ENCODE results near the gene HSD17B2.

The HSD17B2 gene

GRCh38 chr16:82083710-82084353, 48.8 kb downstream of the HSD17B2 start:
- no peaks in the 10 kb centered on the region for H3K4me1 ChIP-seq (ENCODE audit: control insufficient read depth in 5 of 5, insufficient read depth in 5 of 5, low read length in 5 of 5)

GRCh38 chr16:82085011-82085779, 50.1 kb downstream of the HSD17B2 start:
- H3K4me1 ChIP-seq (ENCODE audit: control insufficient read depth in 5 of 5, insufficient read depth in 5 of 5, low read length in 5 of 5) = no peaks in the 10 kb centered on the region
- no peak overlapping the region for H3K4me3 ChIP-seq (ENCODE audit: low read depth in 1 of 5, low read length in 5 of 5)
- H3K27me3 ChIP-seq (ENCODE audit: control insufficient read depth in 5 of 5, insufficient read depth in 4 of 5, low read length in 5 of 5) = peaks cover 0 to 5% (median 0%) of the 10 kb centered on the region in 5 donors
- no peak overlapping the region for H3K27ac ChIP-seq (ENCODE audit: low read depth, low read length)
- H3K9ac ChIP-seq (ENCODE audit: low read length in 5 of 5) = no peak overlapping the region
- H3K36me3 ChIP-seq (ENCODE audit: control insufficient read depth in 5 of 5, insufficient read depth in 5 of 5, low read length in 5 of 5) = no peaks in the 10 kb centered on the region
- H3K9me3 ChIP-seq (ENCODE audit: control insufficient read depth in 5 of 5, low read length in 5 of 5) = peaks cover 0 to 2% (median 0%) of the 10 kb centered on the region in 5 donors

More at GRCh38 chr16:82083710-82084353, 48.8 kb downstream of the HSD17B2 start:
- Histone ChIP-seq H3K27ac (ENCODE audit: low read depth, low read length) (no peak overlapping the region), H3K36me3 (ENCODE audit: control insufficient read depth in 5 of 5, insufficient read depth in 5 of 5, low read length in 5 of 5) (no peaks in the 10 kb centered on the region), H3K27me3 (ENCODE audit: control insufficient read depth in 5 of 5, insufficient read depth in 4 of 5, low read length in 5 of 5) (peaks cover 0 to 5% (median 0%) of the 10 kb centered on the region in 5 donors), H3K9ac (ENCODE audit: low read length in 5 of 5) (no peak overlapping the region), H3K4me3 (ENCODE audit: low read depth in 1 of 5, low read length in 5 of 5) (no peak overlapping the region), H3K9me3 (ENCODE audit: control insufficient read depth in 5 of 5, low read length in 5 of 5) (peaks cover 0 to 7% (median 3%) of the 10 kb centered on the region in 5 donors)

GRCh38 chr16:82088483-82088882, 53.4 kb downstream of the HSD17B2 start:
- Histone ChIP-seq H3K9ac (ENCODE audit: low read length in 5 of 5) (no peak overlapping the region), H3K36me3 (ENCODE audit: control insufficient read depth in 5 of 5, insufficient read depth in 5 of 5, low read length in 5 of 5) (no peaks in the 10 kb centered on the region), H3K27me3 (ENCODE audit: control insufficient read depth in 5 of 5, insufficient read depth in 4 of 5, low read length in 5 of 5) (peaks cover 0 to 5% (median 0%) of the 10 kb centered on the region in 5 donors), H3K4me3 (ENCODE audit: low read depth in 1 of 5, low read length in 5 of 5) (no peak overlapping the region), H3K27ac (ENCODE audit: low read depth, low read length) (no peak overlapping the region), H3K9me3 (ENCODE audit: control insufficient read depth in 5 of 5, low read length in 5 of 5) (no peaks in the 10 kb centered on the region), H3K4me1 (ENCODE audit: control insufficient read depth in 5 of 5, insufficient read depth in 5 of 5, low read length in 5 of 5) (no peaks in the 10 kb centered on the region)

GRCh38 chr16:82091241-82091640, 56.2 kb downstream of the HSD17B2 start:
- no peaks in the 10 kb centered on the region for H3K36me3 ChIP-seq (ENCODE audit: control insufficient read depth in 5 of 5, insufficient read depth in 5 of 5, low read length in 5 of 5)
- no peaks in the 10 kb centered on the region for H3K9me3 ChIP-seq (ENCODE audit: control insufficient read depth in 5 of 5, low read length in 5 of 5)
- no peak overlapping the region for H3K9ac ChIP-seq (ENCODE audit: low read length in 5 of 5)
- no peaks in the 10 kb centered on the region for H3K4me1 ChIP-seq (ENCODE audit: control insufficient read depth in 5 of 5, insufficient read depth in 5 of 5, low read length in 5 of 5)
- no peak overlapping the region for H3K27ac ChIP-seq (ENCODE audit: low read depth, low read length)
- no peak overlapping the region for H3K4me3 ChIP-seq (ENCODE audit: low read depth in 1 of 5, low read length in 5 of 5)
- peaks cover 0 to 5% (median 0%) of the 10 kb centered on the region in 5 donors for H3K27me3 ChIP-seq (ENCODE audit: control insufficient read depth in 5 of 5, insufficient read depth in 4 of 5, low read length in 5 of 5)

GRCh38 chr16:82092711-82093110, 57.7 kb downstream of the HSD17B2 start:
- no peak overlapping the region for H3K4me3 ChIP-seq (ENCODE audit: low read depth in 1 of 5, low read length in 5 of 5)
- no peak overlapping the region for H3K9ac ChIP-seq (ENCODE audit: low read length in 5 of 5)
- peaks cover 0 to 5% (median 0%) of the 10 kb centered on the region in 5 donors for H3K27me3 ChIP-seq (ENCODE audit: control insufficient read depth in 5 of 5, insufficient read depth in 4 of 5, low read length in 5 of 5)
- no peak overlapping the region for H3K27ac ChIP-seq (ENCODE audit: low read depth, low read length)
- H3K4me1 ChIP-seq (ENCODE audit: control insufficient read depth in 5 of 5, insufficient read depth in 5 of 5, low read length in 5 of 5) = no peaks in the 10 kb centered on the region
- no peaks in the 10 kb centered on the region for H3K9me3 ChIP-seq (ENCODE audit: control insufficient read depth in 5 of 5, low read length in 5 of 5)
- H3K36me3 ChIP-seq (ENCODE audit: control insufficient read depth in 5 of 5, insufficient read depth in 5 of 5, low read length in 5 of 5) = no peaks in the 10 kb centered on the region

GRCh38 chr16:82093666-82094300, 58.7 kb downstream of the HSD17B2 start:
- Histone ChIP-seq H3K9me3 (ENCODE audit: control insufficient read depth in 5 of 5, low read length in 5 of 5) (no peaks in the 10 kb centered on the region), H3K36me3 (ENCODE audit: control insufficient read depth in 5 of 5, insufficient read depth in 5 of 5, low read length in 5 of 5) (no peaks in the 10 kb centered on the region), H3K4me3 (ENCODE audit: low read depth in 1 of 5, low read length in 5 of 5) (no peak overlapping the region), H3K27ac (ENCODE audit: low read depth, low read length) (no peak overlapping the region), H3K27me3 (ENCODE audit: control insufficient read depth in 5 of 5, insufficient read depth in 4 of 5, low read length in 5 of 5) (peaks cover 0 to 8% (median 0%) of the 10 kb centered on the region in 5 donors), H3K9ac (ENCODE audit: low read length in 5 of 5) (no peak overlapping the region), H3K4me1 (ENCODE audit: control insufficient read depth in 5 of 5, insufficient read depth in 5 of 5, low read length in 5 of 5) (no peaks in the 10 kb centered on the region)

- no peak overlapping the region for H3K9ac ChIP-seq (ENCODE audit: low read length in 5 of 5)
- no peak overlapping the region for H3K27ac ChIP-seq (ENCODE audit: low read depth, low read length)
- H3K36me3 ChIP-seq (ENCODE audit: control insufficient read depth in 5 of 5, insufficient read depth in 5 of 5, low read length in 5 of 5) = no peaks in the 10 kb centered on the region
- no peak overlapping the region for H3K4me3 ChIP-seq (ENCODE audit: low read depth in 1 of 5, low read length in 5 of 5)
- peaks cover 0 to 8% (median 0%) of the 10 kb centered on the region in 5 donors for H3K27me3 ChIP-seq (ENCODE audit: control insufficient read depth in 5 of 5, insufficient read depth in 4 of 5, low read length in 5 of 5)
- H3K4me1 ChIP-seq (ENCODE audit: control insufficient read depth in 5 of 5, insufficient read depth in 5 of 5, low read length in 5 of 5) = no peaks in the 10 kb centered on the region
- peaks cover 0 to 6% (median 0%) of the 10 kb centered on the region in 5 donors for H3K9me3 ChIP-seq (ENCODE audit: control insufficient read depth in 5 of 5, low read length in 5 of 5)
Observed at GRCh38 chr16:82094942-82095540, 60.0 kb downstream of the HSD17B2 start.

GRCh38 chr16:82096641-82097040, 61.6 kb downstream of the HSD17B2 start:
- no peaks in the 10 kb centered on the region for H3K36me3 ChIP-seq (ENCODE audit: control insufficient read depth in 5 of 5, insufficient read depth in 5 of 5, low read length in 5 of 5)
- H3K27me3 ChIP-seq (ENCODE audit: control insufficient read depth in 5 of 5, insufficient read depth in 4 of 5, low read length in 5 of 5) = peaks cover 0 to 5% (median 0%) of the 10 kb centered on the region in 5 donors
- no peak overlapping the region for H3K4me3 ChIP-seq (ENCODE audit: low read depth in 1 of 5, low read length in 5 of 5)
- H3K27ac ChIP-seq (ENCODE audit: low read depth, low read length) = no peak overlapping the region
- H3K9ac ChIP-seq (ENCODE audit: low read length in 5 of 5) = no peak overlapping the region
- no peaks in the 10 kb centered on the region for H3K4me1 ChIP-seq (ENCODE audit: control insufficient read depth in 5 of 5, insufficient read depth in 5 of 5, low read length in 5 of 5)
- H3K9me3 ChIP-seq (ENCODE audit: control insufficient read depth in 5 of 5, low read length in 5 of 5) = peaks cover 0 to 6% (median 0%) of the 10 kb centered on the region in 5 donors

- Histone ChIP-seq H3K36me3 (ENCODE audit: control insufficient read depth in 5 of 5, insufficient read depth in 5 of 5, low read length in 5 of 5) (no peaks in the 10 kb centered on the region), H3K27me3 (ENCODE audit: control insufficient read depth in 5 of 5, insufficient read depth in 4 of 5, low read length in 5 of 5) (peaks cover 0 to 2% (median 0%) of the 10 kb centered on the region in 5 donors), H3K9me3 (ENCODE audit: control insufficient read depth in 5 of 5, low read length in 5 of 5) (no peaks in the 10 kb centered on the region), H3K4me1 (ENCODE audit: control insufficient read depth in 5 of 5, insufficient read depth in 5 of 5, low read length in 5 of 5) (no peaks in the 10 kb centered on the region), H3K9ac (ENCODE audit: low read length in 5 of 5) (no peak overlapping the region), H3K27ac (ENCODE audit: low read depth, low read length) (no peak overlapping the region), H3K4me3 (ENCODE audit: low read depth in 1 of 5, low read length in 5 of 5) (no peak overlapping the region)
Observed at GRCh38 chr16:82105107-82105506, 70.1 kb downstream of the HSD17B2 start.
